NCI-H446 treated with DMSO at 0.1 percent for 48 hours (cell line): ENCODE results near the gene RAB39B.
"Not testable (repeated sequence)": the region's sequence is repeated elsewhere in the genome, so short reads cannot be mapped to it uniquely, and the experiment has no call there.

Source experiments
- DNase-seq: peaks from one replicate; lab custom pipeline; 2025; lab: John Stamatoyannopoulos, UW

Gene RAB39B, protein sequence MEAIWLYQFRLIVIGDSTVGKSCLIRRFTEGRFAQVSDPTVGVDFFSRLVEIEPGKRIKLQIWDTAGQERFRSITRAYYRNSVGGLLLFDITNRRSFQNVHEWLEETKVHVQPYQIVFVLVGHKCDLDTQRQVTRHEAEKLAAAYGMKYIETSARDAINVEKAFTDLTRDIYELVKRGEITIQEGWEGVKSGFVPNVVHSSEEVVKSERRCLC

DNA sequence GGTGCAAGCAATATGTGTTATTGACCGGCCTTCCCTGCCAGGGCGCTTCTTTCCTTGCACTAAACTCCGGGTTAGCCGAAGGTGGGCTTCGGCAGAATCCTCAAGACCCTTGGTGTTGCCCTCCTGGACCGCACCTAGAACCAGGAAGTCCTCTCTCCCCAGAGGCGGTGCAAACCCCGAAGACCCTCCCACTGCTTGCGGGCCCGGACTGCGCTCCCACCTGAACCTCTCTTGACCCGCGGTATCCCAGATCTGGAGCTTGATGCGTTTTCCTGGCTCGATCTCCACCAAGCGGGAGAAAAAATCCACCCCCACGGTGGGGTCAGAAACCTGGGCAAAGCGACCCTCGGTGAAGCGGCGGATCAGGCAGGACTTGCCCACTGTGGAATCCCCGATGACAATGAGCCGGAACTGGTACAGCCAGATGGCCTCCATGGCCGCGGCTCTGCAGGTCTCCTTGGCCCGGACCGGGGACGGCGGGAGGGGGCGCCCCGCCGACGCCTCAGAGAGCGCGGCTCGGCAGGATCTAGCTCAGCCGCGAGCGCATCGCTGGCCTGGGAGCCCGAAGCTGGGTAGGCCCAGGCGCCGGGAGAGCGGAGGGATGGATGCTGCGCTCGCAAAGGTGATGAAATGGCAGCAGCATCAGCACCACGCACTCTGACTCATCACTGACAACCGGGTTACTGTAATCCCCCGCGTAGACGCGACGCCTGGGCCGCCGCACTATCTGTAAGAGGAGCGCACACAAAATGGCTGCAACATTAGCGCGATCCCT lies at the start of gene RAB39B:
Gene RAB39B (minus strand): TSS at position 638 of the 775 bp plus-strand sequence. CDS start 203 bp downstream, at position 435.
- peak; percentile 59 for DNase-seq

DNA sequence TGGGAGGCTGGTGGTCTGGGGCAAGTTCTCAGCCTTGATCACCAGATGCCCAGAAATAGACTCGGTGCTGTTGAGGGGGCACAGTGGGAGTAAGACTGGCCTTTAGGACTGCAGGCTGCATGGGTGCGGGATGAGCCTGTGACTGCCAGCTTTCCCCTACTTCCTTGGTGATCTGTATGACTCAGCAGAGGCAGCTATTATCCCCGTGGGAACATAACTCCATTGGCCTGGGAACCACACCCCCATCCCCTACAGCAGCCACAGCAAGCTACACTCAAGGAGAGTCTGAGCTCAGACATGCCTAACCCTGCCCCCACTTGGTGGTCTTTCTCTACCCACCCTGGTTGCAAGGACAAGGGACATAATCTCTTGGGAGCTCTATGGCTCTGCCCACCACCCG lies 49.5 kb upstream of the RAB39B start:
- DNase-seq = no peak

GRCh38 chrX:155293771-155294170 lies 29.5 kb upstream of the RAB39B start:
- DNase-seq = no peak

- DNase-seq = no peak
Observed at GRCh38 chrX:155279873-155280272, 15.6 kb upstream of the RAB39B start.

DNA sequence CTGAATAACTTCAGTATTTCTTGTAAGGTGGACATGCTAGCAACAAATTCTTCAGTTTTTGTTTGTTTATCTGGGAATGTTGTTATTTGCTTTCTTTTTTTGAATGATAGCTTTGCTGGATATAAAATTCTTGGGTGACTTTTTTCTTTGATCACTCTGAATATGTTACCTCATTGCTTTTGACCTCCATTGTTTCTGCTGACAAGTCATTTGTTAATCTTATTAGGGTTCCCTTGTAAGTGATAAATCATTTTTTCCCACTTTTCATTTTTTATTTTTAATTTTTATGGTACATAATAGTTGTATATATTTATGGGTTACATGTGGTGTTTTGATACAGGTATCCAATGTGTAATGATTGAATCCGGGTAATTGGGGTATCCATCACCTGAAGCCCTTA lies 6.7 kb upstream of the RAB39B start:
- DNase-seq = no peak

GRCh38 chrX:155267995-155268394 lies 3.7 kb upstream of the RAB39B start:
- not testable (repeated sequence) for DNase-seq

DNA sequence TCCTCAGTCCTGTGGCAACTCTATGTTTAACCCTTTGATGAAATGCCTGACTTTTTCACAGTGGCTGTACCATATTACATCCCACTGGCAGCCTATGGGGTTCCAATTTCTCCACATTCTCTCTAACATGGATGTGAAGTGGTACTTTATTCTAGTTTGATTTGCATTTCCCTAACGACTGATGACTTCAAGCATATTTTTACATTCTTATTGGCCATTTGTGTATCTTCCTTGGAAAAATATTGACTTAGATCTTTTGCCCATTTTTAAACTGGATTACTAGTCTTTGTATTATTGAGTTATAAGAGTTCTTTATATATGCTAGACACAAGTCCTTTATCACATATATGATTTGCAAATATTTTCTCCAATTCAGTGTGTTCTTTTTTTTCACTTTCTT lies 2.1 kb upstream of the RAB39B start:
- no peak for DNase-seq

- DNase-seq = no peak
Observed at GRCh38 chrX:155262970-155263754, 1.1 kb downstream of the RAB39B start.

DNA sequence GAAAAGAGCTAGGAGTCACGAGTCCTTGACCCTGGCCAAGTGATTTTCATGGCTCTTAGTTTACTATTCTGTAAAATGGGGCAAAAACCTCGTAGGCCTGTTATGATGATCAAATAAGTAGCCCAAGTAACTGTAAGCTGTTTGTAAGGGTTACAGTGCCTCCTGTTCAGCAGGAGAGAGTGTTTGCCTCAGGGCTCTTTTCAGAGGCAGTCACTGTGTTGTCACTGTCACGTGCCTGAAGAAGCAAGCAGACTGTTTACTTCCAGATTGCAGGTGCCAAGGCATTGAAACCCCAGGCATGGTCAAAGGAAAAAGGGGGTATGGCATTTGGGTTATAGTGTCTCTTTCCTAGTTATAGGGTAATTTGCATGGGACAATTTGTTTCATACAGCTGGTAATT lies 4.5 kb downstream of the RAB39B start:
- no peak for DNase-seq

DNA sequence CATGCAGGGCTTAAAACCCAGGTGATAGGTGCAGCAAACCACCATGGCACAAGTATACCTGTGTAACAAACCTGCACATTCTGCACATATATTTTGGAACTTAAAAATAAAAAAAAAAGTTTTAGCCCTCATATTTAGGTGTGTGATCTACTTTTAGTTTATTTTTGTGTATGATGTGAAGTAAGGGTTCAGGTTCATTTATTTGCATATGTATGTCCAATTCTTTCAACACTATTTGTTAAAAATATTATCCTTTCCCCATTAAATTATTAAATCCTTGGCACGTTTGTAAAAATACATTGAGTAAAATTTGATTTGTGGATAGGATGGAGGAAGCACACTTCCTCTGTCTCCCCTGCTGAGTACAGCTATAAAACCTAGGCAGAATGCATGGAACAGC lies 12.9 kb downstream of the RAB39B start:
- no peak for DNase-seq

- no peak for DNase-seq
Observed at GRCh38 chrX:155247497-155247896, 16.8 kb downstream of the RAB39B start.

- DNase-seq = no peak
Observed at GRCh38 chrX:155246748-155247147, 17.5 kb downstream of the RAB39B start.

DNA sequence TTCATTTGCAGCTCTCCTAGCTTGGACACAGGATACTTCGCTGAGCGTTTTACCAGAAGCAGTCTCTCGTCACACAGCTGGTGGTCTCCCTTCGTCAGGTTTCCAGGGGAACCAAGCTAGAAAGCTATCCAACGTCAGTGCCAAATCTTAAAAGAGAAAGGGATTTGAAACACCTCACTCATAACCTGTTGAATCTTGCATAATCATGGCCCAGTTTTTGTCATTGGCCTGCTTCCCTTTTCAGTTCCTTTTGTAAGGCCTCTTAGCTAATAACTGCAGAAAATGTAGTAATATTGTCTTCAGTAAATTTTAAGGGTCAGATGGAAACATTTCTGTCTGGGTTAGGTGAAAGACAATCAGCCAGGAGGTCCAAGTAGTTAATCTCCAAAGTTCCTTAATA lies 22.0 kb downstream of the RAB39B start:
- DNase-seq = no peak

DNA sequence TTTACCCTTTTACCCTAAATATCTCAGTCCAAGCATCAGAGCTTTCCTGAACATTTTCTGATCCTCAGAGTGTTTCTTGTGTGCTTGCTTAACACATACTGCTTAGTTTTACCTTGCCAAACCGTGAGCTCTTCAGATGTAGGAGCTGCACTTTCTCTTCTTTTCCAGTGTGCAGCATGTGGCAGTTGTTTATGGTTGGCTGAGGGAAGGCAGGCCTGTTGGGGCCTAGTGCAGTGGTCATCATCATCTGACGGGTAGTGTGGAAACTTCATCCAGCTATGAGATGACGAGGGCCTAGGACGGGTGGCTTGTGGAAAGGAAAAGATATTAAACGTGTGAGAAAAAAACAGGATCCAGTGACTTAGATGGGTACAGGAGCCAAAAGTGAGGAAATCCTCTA lies 26.6 kb downstream of the RAB39B start:
- DNase-seq = no peak

- DNase-seq = no peak
Observed at GRCh38 chrX:155235891-155236290, 28.4 kb downstream of the RAB39B start.

- no peak for DNase-seq
Observed at GRCh38 chrX:155231163-155231562, 33.1 kb downstream of the RAB39B start.

- no peak for DNase-seq
Observed at GRCh38 chrX:155225774-155226173, 38.5 kb downstream of the RAB39B start.

DNA sequence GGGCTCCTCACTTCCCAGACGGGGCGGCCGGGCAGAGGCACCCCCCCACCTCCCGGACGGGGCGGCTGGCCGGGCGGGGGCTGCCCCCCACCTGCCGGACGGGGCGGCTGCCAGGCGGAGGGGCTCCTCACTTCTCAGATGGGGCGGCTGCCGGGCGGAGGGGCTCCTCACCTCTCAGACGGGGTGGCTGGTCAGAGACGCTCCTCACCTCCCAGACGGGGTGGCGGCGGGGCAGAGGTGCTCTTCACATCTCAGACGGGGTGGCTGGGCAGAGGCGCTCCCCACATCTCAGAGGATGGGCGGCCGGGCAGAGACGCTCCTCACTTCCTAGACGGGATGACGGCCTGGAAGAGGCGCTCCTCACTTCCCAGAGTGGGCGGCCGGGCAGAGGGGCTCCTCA lies 40.5 kb downstream of the RAB39B start:
- not testable (repeated sequence) for DNase-seq

DNA sequence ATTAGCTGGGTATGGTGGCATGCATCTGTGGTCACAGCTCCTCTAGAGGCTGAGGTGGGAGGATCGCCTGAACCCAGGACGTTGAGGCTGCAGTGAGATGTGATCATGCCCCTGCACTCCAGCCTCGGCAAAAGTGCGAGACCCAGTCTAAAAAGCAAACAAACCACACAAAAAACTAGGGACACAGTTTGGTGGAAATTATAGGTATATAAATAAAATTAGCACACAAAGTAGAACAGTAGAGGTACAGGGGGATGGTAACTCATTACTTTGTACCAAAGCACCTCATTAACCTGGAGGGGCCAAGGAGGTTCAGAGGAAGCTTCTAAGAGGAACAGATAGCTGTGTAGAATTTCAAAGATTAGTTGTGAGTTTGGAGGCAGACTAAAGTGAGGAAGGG lies 42.9 kb downstream of the RAB39B start:
- DNase-seq = no peak

- no peak for DNase-seq
Observed at GRCh38 chrX:155218777-155219176, 45.5 kb downstream of the RAB39B start.

- DNase-seq = no peak
Observed at GRCh38 chrX:155216940-155217440, 47.3 kb downstream of the RAB39B start.

DNA sequence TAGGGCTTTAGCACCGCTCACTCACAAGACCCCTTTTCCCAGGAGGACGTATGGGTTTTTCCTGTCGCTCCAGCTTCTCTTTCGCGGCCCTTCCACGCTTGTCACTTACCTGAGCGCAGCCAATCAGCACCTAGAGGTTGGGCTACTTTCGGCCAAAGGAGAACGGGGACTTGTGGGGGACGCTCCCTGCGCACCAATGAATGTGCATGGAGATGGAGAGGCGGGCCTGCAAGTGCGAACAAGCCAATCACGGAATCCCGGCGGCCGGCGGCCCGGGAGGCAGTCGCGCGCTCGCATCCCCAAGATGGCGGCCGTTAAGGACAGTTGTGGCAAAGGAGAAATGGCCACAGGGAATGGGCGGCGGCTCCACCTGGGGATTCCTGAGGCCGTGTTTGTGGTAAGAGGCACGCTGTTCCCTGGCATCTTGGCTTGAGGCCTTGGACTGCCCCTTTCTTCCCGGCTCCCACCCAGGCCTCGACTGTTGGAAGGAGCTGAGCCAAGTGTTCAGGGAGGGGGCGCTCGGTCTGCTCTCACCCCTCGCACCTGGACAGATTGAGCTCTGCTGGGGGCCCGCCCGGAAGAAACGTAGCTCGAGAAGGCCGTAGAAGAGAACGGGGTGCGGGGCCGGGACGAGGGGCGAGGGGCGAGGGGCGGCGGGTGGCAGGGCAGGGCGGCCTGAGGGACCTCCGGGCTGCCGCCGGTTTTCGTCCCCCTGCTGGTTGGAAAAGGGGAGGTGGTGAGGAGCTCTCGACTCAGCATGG lies 47.9 kb downstream of the RAB39B start, which contains the start of gene VBP1:
Gene VBP1 (plus strand): TSS at position 282 of the 761 bp plus-strand sequence. CDS start 23 bp downstream, at position 305.
- peak; percentile 89 for DNase-seq
